SU-DHL-6 (cell line): ENCODE data around the gene COBL.

Experiments used
- EZH2phosphoT487 ChIP-seq: fragments of 200-600 bp; sonication (generic), shearing (Covaris generic); conservative IDR thresholded peaks from 2 replicates; pipeline ENCODE4 v1.6.1; 2018; ENCODE audit warnings: mild to moderate bottlenecking, antibody characterized with exemption, low read length, moderate library complexity, mixed read lengths
- TF ChIP-seq, protein P1 (sequence below): fragments of 200-600 bp; sonication (generic); IDR thresholded peaks from one replicate; pipeline ENCODE4 v1.5.1; 2017; ENCODE audit warnings: antibody characterized with exemption, mild to moderate bottlenecking, low read length, moderate library complexity; ENCODE audit not compliant: insufficient read depth, poor library complexity, severe bottlenecking

DNA sequence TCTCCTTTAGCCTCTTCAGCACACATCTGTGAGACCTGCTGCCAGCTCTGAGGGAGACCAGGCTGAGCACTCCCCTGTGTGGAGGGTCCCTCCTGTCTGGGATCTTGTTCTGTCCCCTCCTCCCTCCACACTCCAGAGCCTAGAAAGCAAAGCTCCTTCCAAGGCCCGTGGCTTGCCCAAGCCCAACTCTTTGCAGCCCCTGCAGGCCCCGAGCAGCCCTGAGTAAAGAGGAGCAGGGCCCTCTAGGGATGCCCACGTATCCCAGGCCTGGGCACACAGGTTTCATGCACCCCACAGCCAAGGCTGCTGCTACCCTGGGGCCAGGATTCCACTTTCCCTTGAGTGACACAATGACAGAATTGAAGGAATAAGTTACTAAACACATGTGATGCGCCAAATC, 24.0 kb downstream of the COBL start:
- TF ChIP-seq EZH2phosphoT487 = no peak
- TF ChIP-seq, protein P1, sequence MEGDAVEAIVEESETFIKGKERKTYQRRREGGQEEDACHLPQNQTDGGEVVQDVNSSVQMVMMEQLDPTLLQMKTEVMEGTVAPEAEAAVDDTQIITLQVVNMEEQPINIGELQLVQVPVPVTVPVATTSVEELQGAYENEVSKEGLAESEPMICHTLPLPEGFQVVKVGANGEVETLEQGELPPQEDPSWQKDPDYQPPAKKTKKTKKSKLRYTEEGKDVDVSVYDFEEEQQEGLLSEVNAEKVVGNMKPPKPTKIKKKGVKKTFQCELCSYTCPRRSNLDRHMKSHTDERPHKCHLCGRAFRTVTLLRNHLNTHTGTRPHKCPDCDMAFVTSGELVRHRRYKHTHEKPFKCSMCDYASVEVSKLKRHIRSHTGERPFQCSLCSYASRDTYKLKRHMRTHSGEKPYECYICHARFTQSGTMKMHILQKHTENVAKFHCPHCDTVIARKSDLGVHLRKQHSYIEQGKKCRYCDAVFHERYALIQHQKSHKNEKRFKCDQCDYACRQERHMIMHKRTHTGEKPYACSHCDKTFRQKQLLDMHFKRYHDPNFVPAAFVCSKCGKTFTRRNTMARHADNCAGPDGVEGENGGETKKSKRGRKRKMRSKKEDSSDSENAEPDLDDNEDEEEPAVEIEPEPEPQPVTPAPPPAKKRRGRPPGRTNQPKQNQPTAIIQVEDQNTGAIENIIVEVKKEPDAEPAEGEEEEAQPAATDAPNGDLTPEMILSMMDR = no peak
